Skin epidermis (tissue), 12 donors: Measurements from ENCODE around the gene TBPL2.
"Not testable (repeated sequence)": the region's sequence is repeated elsewhere in the genome, so short reads cannot be mapped to it uniquely, and the experiment has no call there.

Experiments used
- H3K27ac ChIP-seq, 21 experiments: fragments of 200-600 bp; sonication (generic) in 11 of 21; one replicate each; pipeline ENCODE4 v1.5.0; 2020; ENCODE audit warnings: mild to moderate bottlenecking in 3 of 21, inconsistent platforms in 2 of 21, moderate library complexity in 2 of 21
- H3K4me3 ChIP-seq, 7 experiments: fragments of 200-600 bp; sonication (generic) in 2 of 7; one replicate each; pipeline ENCODE4 v1.5.0; 2020; ENCODE audit warnings: inconsistent platforms in 2 of 7, mild to moderate bottlenecking in 2 of 7, moderate library complexity in 1 of 7

The TBPL2 gene

DNA sequence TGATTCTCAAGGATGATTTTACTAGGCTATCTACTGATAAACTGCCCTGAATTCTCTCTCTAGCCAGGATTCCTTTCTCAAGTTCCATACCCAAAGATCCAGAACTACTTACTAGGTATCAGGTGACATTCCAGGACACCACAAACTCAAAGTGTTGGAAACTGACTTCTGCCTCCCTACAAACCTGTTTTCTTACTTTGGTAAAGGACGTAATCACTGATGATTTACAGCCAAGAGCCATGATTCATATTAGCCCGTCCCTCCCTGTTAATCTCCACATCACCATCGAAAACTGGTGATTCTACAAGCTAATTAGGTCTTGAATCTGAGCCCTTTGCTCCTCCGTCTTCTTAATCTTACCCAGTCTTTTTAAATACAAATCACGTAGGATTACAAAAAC, 27.7 kb downstream of the TBPL2 start:
- Histone ChIP-seq H3K4me3 (peak overlapping the region in 1 of 7 experiments; percentile 65), H3K27ac (peak overlapping the region in 19 of 21 experiments; percentile 61 to 96 (median 87))

DNA sequence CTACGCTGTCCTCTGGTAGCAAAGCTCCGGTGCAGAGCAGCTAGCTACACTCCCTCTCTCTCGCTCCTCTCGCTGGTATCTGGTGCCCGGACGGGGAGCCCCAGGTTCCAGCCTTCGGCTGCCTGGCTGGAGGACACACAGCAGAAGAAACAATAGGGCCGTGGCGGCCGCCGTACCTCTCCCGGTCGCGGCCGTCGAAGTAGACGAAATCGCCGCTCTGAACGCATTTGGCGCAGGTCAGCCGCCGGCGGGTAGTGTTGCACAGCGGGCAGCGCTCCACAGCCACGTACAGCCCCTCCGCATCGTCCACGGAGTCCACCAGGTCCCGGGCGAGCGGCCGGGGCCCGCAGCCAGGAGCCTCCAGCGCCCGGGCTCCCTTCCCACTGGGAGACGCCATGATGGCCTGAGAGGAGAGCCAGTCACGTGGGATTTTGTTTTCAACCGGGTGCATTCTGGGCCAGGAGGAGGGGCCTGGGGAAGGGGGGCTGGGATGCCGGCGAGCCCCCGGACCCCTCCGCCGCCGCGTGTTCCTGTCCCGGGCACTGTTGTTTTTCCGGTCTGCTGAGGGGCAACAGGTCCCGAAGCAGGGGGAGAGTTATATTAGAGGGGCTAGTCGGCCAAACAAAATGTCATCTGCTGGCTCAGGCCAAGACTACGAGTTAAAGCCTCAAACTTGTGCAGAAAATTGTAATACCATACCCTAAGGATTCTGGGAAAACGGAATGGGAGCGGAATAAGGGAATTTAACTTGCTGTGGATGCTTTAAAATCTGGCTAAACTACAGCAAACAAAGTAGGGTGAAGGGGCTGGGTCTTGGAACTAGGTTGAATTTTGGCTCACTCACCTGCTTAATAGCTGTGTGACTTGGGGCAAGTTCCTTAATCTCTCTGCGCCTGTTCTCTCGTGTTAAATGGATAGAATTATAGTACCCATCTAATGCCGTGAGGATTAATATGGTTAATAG, 28.7 kb downstream of the TBPL2 start, which contains the start of gene ATG14:
Gene ATG14, minus strand, starts transcription at position 405 of the 964 bp plus-strand sequence. Its CDS starts 8 bp downstream, at position 397.
- Histone ChIP-seq H3K4me3 (peak within 1 kb of the TSS; percentile 65 to 99 (median 85)), H3K27ac (peak within 1 kb of the TSS; percentile 23 to 96 (median 87))

DNA sequence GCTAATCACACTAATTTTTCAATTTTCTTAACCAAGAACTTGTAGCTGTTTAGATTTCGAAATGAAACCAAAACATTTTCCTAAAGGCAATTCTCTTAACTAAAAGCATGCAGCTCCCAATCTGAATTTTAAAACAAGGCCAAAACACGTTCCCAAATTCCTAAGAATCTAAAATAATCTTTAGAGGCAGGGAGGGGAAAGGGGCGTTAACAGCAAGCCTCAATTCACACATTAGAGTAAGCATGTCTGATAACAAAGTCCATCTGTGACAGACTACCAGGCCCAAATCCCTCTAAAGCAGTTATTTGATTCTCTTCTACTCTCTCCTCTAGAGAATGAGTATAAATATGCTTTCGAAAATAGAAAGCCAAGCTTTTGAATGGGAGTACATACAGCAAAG, 29.5 kb downstream of the TBPL2 start:
- Histone ChIP-seq H3K4me3 (peak overlapping the region; percentile 65 to 99 (median 85)), H3K27ac (peak overlapping the region in 20 of 21 experiments; percentile 23 to 96 (median 88))

DNA sequence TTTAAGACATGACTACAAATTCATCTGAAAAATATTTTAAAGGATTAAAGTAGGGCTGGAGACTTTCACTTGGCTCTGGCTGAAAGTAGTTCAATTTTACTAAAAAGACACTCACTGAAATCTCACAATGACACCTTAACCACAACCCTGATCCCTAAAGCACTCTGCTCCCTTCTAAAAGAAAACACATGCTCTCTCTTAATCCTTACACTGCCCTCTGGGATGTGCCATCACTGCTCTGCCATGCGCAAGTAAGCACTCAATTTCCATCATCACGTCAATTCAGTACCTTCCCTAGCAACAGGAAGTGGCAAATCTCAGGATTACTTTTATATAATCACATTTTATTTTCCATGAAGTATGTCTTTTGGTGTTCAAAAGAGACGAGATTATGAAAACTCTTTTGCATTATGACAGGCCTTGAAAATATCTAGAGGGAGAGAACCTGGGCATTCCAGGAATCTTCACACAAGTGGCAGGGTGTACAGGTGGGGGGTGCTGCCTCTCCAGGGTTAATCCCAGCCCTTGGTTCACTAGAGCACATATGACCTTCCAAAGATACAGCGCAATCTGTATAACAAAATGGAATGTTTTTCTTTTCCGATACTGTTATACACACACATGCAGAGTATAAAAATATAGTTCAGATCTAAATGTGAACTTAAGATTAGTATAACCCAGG, 36.1 kb downstream of the TBPL2 start:
- H3K27ac ChIP-seq = no peak overlapping the region
- no peak overlapping the region for H3K4me3 ChIP-seq

DNA sequence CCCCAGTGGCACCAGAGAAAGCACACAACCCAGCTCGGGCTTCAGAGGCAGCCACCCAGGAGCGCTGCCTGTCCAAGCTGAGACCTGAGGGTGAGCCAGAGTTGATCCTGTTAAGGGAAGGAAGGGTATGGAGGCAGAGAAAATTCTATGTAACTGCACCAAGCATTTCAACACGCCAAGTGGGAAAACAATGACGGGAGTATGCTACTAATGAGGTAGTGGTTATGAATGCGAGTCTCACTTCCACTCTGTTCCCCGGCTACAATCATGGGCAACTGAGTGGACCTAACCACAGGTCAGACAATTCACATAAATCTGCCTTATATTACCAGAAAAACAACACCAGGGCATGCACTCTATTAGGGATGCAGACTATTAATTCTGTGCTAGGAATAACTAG, 38.7 kb downstream of the TBPL2 start:
- no peak overlapping the region for H3K4me3 ChIP-seq
- H3K27ac ChIP-seq = no peak overlapping the region

DNA sequence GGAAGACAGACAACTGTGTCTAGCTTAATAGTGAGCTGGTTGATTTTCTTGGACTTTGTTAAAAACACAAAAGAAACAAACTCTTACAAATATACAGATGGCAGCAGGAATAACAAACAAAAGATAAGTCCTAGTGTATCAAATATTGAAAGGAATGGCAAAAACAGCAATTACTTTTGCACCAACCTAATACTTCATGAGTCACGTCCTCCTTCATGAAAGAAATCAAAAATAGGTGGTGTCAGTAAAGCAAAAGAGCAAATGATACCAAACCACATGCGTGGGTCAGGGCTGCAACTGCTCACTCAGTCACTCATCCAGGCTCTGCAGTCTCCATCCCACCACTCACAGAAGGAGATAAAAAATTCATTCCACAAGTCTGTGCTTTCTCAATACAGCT, 40.6 kb downstream of the TBPL2 start:
- H3K27ac ChIP-seq = no peak overlapping the region

DNA sequence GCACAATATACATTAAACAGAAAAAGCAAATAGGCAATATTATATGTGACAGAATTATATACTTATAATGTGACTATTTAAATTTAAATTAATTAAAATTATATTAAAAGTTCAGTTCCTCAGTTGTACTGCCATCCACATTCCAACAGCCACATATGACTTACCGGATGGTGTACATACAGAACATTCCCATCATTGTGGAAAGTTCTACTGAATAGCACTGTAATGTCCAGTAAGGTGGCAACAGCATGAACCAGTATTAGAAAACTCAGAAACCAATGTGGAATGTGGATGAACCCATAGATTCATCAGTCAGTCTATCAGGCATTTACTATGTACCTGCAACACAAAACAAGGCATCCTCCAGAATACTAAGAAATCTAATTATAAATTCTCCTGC, 41.2 kb downstream of the TBPL2 start:
- Histone ChIP-seq H3K4me3 (no peak overlapping the region), H3K27ac (no peak overlapping the region)

More for the DNA sequence above, 40.6 kb downstream of the TBPL2 start:
- H3K4me3 ChIP-seq = no peak overlapping the region

DNA sequence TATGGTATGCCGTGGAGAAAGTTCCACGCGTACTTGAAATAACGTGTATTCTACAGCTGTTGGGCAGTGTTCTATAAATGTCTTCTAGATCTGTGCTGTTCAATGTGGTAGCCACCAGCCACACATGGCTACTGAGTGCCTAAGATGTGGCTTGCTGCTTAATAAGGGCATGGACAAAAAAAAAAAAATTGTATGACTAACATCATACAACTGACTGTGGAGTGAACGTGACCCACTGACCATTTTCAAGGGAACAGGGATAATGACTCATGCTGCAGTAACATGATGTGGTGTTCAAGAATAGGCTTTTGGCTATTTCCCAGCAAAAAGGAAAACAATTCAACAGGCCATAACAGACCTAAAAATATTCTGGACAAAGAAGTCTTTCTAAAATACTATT, 41.7 kb downstream of the TBPL2 start:
- Histone ChIP-seq H3K4me3 (no peak overlapping the region), H3K27ac (no peak overlapping the region)

DNA sequence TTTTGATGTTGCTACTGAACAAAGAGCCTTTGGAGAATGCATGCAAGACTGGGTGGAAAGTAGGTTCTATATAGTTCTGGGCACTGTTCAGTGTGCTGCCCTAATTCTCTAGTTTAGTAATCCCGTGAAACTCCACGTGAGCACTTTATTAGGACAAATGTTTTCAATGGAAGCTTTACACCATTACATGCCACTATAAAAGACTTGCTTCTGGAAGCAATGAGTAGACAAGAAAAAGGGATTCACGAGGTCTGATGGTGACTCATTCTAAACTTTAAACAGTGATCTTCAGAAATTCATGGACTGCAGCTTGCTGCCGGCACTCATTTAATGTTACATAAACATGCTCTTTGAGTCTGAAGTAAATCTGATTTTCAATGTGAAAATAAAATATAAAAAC, 51.1 kb downstream of the TBPL2 start:
- peak overlapping the region in 1 of 21 experiments; percentile 55 for H3K27ac ChIP-seq
- no peak overlapping the region for H3K4me3 ChIP-seq

DNA sequence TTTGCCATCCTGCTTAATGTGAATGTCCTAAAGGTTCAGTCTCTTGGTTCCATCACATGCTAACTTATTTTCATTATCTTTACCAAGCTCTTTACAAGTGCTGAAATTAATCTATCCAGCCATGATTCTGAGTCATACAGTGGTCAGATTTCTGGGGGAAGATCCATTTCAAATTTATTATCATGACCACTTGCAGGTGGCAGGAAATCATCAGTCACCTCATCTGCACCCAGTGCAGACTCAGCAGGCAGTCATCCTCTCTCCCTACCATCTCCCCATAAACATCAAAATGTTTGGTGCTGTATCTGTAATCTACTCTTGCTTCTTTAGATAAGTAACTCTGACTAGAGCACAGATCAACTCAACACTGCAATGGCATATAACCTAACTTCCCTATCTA, 52.3 kb downstream of the TBPL2 start:
- H3K27ac ChIP-seq = no peak overlapping the region
- no peak overlapping the region for H3K4me3 ChIP-seq

DNA sequence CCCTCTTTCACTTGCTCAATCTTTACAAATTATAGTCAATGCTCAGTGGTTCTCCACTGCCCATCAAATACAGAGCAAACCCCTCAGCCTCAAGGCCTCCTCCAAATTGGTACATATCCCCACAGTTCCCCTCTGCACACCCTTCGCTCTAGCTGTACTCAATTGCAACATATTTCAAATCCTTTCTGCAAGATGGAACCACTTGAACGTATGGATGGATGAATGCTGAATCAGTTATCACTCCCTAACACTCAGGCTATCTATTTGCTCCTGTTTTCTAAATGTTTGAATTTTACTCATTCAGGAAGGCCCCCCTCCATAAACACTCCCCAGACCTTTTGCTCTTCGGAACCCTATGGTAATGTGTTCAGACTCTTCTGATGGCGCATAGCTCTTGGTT, 53.3 kb downstream of the TBPL2 start:
- Histone ChIP-seq H3K27ac (peak overlapping the region in 1 of 21 experiments; percentile 63), H3K4me3 (no peak overlapping the region)

DNA sequence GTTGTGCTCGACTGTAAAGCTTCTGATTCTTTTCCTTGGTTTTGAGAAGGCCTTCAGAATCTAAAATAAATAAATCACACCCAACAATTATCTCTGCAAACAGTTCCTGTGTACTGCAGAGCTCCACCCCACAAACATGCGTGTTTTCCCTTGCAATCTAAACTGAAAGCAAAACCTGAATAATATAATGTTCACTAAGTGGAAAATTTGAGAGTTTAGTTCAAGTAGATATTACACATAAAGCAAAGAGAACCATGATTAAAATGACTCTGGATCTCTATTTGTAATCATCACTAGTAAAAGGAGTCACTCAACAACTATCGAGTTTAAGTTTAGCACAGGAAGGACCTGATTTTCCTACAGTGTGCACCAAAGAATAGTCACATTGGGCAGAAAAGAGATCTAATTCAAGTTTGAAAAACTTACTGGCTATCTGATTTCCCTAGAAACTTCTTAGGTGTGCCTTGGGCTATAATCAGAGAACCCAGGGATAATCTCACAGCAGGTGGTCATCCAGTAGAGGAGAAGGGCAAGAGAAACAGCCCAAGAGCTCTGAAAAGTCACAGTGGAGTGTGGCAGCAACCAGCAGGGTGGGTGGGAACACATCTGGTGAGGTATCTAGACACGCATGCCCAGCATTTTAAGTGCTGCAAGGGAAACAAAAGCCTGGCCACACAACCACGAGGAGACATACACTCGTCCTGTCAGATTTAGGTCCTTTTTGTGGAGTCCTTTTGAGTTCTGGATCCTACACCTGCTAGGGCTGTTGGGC, 54.2 kb downstream of the TBPL2 start:
- H3K27ac ChIP-seq = peak overlapping the region in 6 of 21 experiments; percentile 2 to 63 (median 34)
- no peak overlapping the region for H3K4me3 ChIP-seq

DNA sequence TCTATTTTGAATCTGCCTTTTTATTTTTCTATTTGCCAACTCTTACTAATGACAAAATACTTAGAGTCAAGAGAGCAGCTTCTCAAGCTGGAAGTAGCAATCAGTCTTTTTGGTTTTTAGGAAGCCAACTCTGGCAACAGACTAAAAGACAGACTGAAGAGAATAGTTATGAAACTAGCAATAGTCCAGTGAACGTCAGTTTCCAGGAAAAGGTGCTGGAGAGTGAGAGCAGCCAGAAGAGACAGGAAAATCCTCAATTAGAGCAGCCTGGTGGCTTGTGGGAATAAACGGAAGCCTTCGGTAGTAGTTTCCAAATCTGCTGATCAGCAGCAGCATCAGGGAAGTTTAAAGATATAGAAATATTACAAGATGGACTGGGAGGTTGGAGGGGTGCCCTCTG, 55.9 kb downstream of the TBPL2 start:
- Histone ChIP-seq H3K27ac (peak overlapping the region in 3 of 21 experiments; percentile 8 to 23 (median 16)), H3K4me3 (no peak overlapping the region)

DNA sequence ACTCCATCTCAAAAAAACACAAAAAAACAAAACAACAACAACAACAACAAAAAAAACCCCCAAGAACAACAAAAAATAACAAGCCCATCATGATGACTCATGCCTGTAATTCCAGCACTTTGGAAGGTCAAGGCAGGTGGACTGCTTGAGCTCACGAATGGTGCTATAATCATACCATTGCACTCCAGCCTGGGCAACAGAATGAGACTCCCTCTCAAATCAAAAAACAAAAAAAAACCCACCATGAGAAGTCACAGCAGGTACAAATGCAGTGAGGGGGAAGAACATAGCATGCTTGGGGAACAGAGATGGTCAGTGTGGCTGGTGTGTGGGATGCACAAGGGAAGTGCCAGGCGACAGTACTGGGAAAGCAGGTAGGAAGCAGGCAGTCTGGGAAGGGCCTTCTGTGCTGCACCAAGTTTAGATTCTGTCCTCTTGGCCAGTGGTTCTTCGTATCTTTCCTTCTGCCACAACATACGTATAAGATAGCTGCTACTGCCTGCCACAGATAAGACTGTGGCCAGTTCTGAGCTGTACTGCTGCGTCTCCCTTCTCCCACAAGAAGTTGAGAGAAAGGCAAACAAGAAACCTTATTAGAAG, 56.8 kb downstream of the TBPL2 start:
- no peak overlapping the region for H3K4me3 ChIP-seq
- H3K27ac ChIP-seq = no peak overlapping the region

DNA sequence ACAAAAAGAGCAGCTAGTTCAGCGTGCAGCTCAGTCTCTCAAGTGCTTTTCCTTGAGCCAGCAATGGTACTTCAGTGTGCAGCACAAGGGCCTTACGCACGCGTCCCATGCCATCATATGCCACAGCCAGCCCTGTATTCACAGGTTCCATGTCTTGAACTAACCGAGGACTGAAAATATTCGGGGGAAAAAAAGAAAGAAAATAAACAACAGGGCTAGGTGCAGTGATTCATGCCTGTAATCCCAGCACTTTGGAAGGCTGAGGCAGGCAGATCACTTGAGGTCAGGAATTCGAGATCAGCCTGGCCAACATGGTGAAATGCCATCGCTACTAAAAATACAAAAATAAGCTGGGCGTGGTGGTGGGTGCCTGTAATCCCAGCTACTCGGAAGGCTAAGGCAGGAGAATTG, 57.4 kb downstream of the TBPL2 start:
- H3K27ac ChIP-seq = not testable (repeated sequence)

DNA sequence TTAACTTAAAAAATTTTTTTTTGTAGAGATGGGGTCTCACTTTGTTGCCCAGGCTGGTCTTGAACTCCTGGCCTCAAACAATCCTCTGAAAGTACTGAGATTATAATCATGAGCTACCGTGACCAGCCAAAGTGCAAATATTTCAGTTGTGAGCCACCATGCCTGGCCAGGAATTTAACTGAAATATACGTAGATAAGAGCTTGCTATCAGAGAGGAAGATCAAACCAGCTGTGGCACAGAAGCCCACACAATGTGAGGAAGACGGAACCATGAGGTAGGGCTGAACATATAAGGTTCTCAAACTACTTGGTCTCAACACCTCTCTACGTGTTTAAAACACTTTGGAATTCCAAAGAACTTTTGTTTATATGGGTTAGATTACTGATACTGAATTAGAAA, 57.9 kb downstream of the TBPL2 start:
- no peak overlapping the region for H3K27ac ChIP-seq
- H3K4me3 ChIP-seq = no peak overlapping the region

More for the DNA sequence above, 57.4 kb downstream of the TBPL2 start:
- not testable (repeated sequence) for H3K4me3 ChIP-seq

DNA sequence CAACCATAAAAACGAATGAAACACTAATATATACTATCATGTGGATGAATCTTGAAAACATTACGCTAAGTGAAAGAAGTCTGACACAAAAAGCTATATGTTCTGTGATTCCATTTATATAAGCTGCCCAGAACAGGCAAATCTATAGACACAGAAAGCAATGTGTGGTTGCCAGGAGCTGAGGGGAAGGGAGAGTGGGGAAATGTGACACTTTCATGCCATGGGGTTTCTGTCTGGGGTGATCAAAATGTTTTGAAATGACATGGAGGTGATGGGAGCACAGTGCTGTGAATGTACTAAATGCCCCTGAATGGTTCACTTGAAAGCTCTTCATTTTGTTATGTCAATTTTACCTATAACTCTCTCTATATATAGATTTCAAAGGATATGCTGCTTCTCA, 58.9 kb downstream of the TBPL2 start:
- no peak overlapping the region for H3K4me3 ChIP-seq
- no peak overlapping the region for H3K27ac ChIP-seq

DNA sequence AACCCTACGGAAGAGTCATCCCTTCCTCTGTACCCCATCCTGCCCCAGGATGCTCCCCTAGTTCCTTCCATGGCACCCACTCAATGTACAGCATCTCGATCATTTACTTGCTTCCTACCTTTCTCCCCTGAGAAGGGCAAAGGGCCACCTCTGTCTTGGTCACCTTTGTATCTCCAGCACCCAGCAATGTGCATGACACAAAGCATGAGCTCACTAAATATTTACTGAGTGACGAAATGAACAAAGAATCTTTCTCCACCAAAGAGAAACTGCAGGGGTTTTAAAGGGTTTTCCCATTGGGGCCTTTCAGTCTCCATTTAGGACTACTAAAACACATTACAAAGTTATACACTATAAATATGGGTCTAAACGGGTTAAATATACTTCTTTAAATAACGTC, 59.4 kb downstream of the TBPL2 start:
- H3K27ac ChIP-seq = no peak overlapping the region

DNA sequence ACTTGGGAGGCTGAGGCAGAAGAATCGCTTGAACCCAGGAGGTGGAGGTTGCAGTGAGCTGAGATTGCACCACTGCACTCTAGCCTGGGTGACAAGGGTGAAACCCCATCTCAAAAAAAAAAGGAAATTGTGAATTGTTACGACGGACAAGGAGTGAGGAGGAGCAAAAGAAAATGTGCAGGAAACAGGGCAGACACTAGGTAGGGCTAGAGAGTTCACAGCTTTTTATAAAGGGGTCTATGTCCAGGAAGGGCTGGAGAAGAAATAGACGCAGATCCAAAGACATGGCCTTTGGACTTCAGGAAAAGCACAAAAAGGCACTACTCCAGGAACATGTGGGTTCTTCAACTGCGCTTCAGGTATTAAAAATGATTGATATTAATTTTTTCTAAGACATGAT, 63.2 kb downstream of the TBPL2 start:
- H3K4me3 ChIP-seq = no peak overlapping the region
- H3K27ac ChIP-seq = no peak overlapping the region

More for the DNA sequence above, 59.4 kb downstream of the TBPL2 start:
- no peak overlapping the region for H3K4me3 ChIP-seq
